Stimulated activated naive CD8-positive, alpha-beta T cell treated with anti-CD3 and anti-CD28 coated beads, Interleukin-15, amount 100 ng/mL, for 72 hours (primary cell): ENCODE data around the gene FBXO42.

Source experiments
- ATAC-seq: fragments of 150-1000 bp; cut with Tn5 transposase; 2 replicates; pipeline ENCODE4 v1.10.0; 2021; ENCODE audit warnings: mild to moderate bottlenecking, moderate library complexity
- DNase-seq, 2 donors: peaks; one replicate each; pipeline ENCODE4 v3.0.0; 2021 to 2022
- H3K27ac Mint-ChIP-seq, 2 donors: one replicate each; pipeline ENCODE4 v1.8.0; 2022; ENCODE audit warnings: mild to moderate bottlenecking in 2 of 2, mixed read lengths in 2 of 2, moderate library complexity in 2 of 2
- H3K27me3 Mint-ChIP-seq: one replicate; pipeline ENCODE4 v1.8.0; 2022; ENCODE audit warnings: mixed read lengths
- H3K4me1 Mint-ChIP-seq: one replicate; pipeline ENCODE4 v1.8.0; 2022; ENCODE audit warnings: mild to moderate bottlenecking, mixed read lengths
- H3K4me3 Mint-ChIP-seq, 2 donors: one replicate each; pipeline ENCODE4 v1.8.0; 2022; ENCODE audit warnings: mild to moderate bottlenecking in 2 of 2, mixed read lengths in 2 of 2, moderate library complexity in 1 of 2
- H3K9me3 Mint-ChIP-seq, 2 donors: one replicate each; pipeline ENCODE4 v1.8.0; 2022; ENCODE audit warnings: mixed read lengths in 2 of 2

FBXO42 gene

GRCh38 chr1:16307222-16307621 lies 45.1 kb downstream of the FBXO42 start:
- H3K27ac Mint-ChIP-seq: peak overlapping the region in 1 of 2 donors; percentile 54
- H3K4me1 Mint-ChIP-seq: no peaks in the 10 kb centered on the region
- H3K9me3 Mint-ChIP-seq: no peaks in the 10 kb centered on the region
- no peak overlapping the region for H3K4me3 Mint-ChIP-seq
- H3K27me3 Mint-ChIP-seq: no peaks in the 10 kb centered on the region
- ATAC-seq (no peak), DNase-seq (no peak)

DNA sequence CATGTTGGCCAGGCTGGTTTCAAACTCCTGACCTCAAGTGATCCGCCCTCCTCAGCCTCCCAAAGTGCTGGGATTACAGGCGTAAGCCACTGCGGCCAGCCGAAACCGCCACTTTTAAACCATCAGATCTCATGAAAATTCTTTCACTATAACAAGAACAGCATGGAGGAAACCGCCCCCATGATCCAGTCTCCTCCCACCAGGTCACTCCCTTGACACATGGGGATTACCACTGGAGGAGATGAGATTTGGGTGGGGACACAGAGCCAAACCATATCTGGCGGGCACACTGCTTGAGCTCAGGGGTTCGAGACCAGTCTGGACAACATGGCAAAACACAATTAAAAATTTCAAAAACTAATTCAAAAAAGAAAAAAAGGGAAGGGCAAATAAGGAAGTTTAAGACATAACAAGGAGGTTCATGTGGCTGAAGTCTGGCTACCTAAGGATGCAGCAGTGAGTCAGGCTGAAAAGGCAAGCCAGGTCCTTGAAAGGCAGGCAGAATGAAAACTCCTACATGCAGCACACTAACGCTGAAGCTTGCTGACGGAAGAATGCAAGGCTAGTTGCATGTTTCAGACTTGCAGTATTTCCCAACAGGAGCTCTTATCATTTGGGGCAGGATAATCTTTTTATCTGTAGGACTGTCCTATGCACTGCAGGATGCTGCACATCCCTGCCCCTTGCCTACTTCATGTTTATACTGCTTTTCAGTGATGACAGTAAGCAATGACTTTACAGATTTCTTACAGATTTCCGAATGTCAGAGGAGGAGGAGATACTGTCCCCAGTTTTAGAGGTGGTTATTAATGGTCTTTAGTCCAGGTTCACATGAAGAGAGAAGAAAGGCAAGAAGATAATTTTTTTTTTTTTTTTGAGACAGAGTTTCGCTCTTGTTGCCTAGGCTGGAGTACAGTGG lies 49.3 kb downstream of the FBXO42 start:
- no peaks in the 10 kb centered on the region for H3K4me1 Mint-ChIP-seq
- ATAC-seq (no peak), DNase-seq (no peak)
- H3K9me3 Mint-ChIP-seq: no peaks in the 10 kb centered on the region
- H3K27ac Mint-ChIP-seq: no peak overlapping the region
- H3K4me3 Mint-ChIP-seq: no peak overlapping the region
- H3K27me3 Mint-ChIP-seq: no peaks in the 10 kb centered on the region

- Mint-ChIP-seq H3K4me1 (no peaks in the 10 kb centered on the region), H3K27me3 (no peaks in the 10 kb centered on the region), H3K4me3 (no peak overlapping the region), H3K27ac (peak overlapping the region in 1 of 2 donors; percentile 57), H3K9me3 (no peaks in the 10 kb centered on the region)
- no peak for ATAC-seq
- no peak for DNase-seq
Observed at GRCh38 chr1:16300436-16300835, 51.8 kb downstream of the FBXO42 start.

GRCh38 chr1:16298653-16299052 lies 53.6 kb downstream of the FBXO42 start:
- H3K27ac Mint-ChIP-seq: no peak overlapping the region
- no peaks in the 10 kb centered on the region for H3K4me1 Mint-ChIP-seq
- no peaks in the 10 kb centered on the region for H3K27me3 Mint-ChIP-seq
- no peak overlapping the region for H3K4me3 Mint-ChIP-seq
- no peak for DNase-seq
- no peak for ATAC-seq
- H3K9me3 Mint-ChIP-seq: no peaks in the 10 kb centered on the region

GRCh38 chr1:16296643-16297042 lies 55.6 kb downstream of the FBXO42 start:
- DNase-seq: no peak
- Mint-ChIP-seq H3K27me3 (no peaks in the 10 kb centered on the region), H3K9me3 (no peaks in the 10 kb centered on the region), H3K4me3 (no peak overlapping the region), H3K27ac (no peak overlapping the region), H3K4me1 (no peaks in the 10 kb centered on the region)
- no peak for ATAC-seq

- peak overlapping the region in 1 of 2 donors; percentile 3 for H3K27ac Mint-ChIP-seq
- H3K9me3 Mint-ChIP-seq: no peaks in the 10 kb centered on the region
- DNase-seq: no peak
- no peaks in the 10 kb centered on the region for H3K27me3 Mint-ChIP-seq
- ATAC-seq: no peak
- no peaks in the 10 kb centered on the region for H3K4me1 Mint-ChIP-seq
- no peak overlapping the region for H3K4me3 Mint-ChIP-seq
Observed at GRCh38 chr1:16294219-16295212, 57.8 kb downstream of the FBXO42 start.

DNA sequence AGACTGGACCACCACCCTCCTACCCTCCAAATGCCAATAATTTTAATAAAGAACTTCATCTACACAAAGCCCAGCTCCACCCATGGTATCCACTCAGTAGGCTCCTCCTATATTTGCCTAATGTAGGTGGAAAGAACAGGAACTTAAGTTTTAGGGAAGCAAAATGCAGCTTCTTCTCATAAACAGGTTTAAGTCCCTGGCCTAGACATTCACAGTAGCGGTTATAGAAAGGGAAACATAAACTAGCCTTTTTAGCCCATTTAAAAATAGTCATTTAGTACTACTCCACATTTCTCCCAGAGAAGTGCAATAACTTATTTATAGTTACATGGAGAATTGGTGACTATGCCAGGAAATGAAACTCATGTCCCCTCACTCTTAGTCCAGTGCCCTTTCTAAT lies 58.7 kb downstream of the FBXO42 start:
- H3K27ac Mint-ChIP-seq: no peak overlapping the region
- no peaks in the 10 kb centered on the region for H3K27me3 Mint-ChIP-seq
- ATAC-seq (no peak), DNase-seq (no peak)
- no peaks in the 10 kb centered on the region for H3K9me3 Mint-ChIP-seq
- H3K4me3 Mint-ChIP-seq: no peak overlapping the region
- H3K4me1 Mint-ChIP-seq: no peaks in the 10 kb centered on the region

DNA sequence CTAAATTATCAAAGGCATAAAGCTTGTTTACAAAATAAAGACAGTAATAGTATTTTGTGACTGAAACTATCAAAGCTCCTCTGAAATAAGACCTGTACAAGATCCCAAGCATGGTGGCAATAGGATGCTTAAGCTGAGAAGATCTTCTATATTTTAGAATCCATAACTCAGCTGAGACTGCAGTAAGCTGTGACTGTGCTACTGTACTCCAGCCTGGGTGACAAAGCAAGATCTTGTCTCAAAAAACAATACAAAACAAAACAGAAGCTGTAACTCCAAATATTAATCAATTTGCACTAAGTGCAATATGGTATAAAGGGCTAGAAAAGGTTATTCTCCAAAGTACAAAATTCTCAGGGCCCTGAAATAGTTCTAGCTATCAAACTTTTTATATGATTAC lies 59.5 kb downstream of the FBXO42 start:
- Mint-ChIP-seq H3K27ac (no peak overlapping the region), H3K4me1 (no peaks in the 10 kb centered on the region), H3K4me3 (no peak overlapping the region), H3K27me3 (no peaks in the 10 kb centered on the region), H3K9me3 (no peaks in the 10 kb centered on the region)
- ATAC-seq: no peak
- no peak for DNase-seq

DNA sequence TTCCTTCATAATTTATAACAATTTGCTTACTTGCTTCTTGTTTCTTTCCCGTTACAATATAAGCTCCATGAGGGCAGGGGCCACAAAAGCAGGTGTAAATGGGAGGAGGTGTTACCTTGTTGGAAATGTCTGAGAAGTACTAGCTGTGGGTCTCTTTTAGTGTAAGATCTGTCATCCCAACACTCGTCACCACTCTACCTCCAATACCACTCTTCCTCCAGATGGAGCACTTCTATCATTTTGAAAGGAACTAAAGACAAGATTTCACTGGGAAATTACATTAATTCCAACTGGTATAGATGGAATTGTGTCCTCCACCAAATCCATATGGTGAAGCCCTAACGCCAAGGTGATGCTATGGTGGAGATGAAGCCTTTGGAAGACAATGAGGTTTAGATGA lies 62.3 kb downstream of the FBXO42 start:
- Mint-ChIP-seq H3K27me3 (no peaks in the 10 kb centered on the region), H3K27ac (no peak overlapping the region), H3K9me3 (no peaks in the 10 kb centered on the region), H3K4me3 (no peak overlapping the region), H3K4me1 (no peaks in the 10 kb centered on the region)
- DNase-seq (no peak), ATAC-seq (no peak)

DNA sequence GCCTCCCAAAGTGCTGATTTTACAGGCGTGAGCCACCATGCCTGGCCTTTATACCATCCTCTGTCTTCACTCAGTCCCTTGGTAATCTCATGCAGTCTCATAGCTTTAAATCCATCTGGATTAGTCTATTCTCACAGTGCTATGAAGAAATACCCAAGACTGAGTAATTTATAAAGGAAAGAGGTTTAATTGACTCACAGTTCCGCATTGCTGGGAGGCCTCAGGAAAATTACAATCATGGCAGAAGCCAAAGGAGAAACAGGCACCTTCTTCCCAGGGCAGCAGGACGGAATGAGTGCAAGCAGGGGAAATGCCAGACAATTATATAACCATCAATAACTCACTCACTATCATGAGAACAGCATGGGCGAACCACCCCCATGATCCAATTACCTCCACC lies 66.2 kb downstream of the FBXO42 start:
- Mint-ChIP-seq H3K4me1 (peaks cover 4% of the 10 kb centered on the region), H3K4me3 (no peak overlapping the region), H3K27ac (no peak overlapping the region), H3K9me3 (no peaks in the 10 kb centered on the region), H3K27me3 (no peaks in the 10 kb centered on the region)
- ATAC-seq: no peak
- DNase-seq: no peak

GRCh38 chr1:16281765-16282164 lies 70.5 kb downstream of the FBXO42 start:
- ATAC-seq (no peak), DNase-seq (no peak)
- Mint-ChIP-seq H3K4me1 (peaks cover 4% of the 10 kb centered on the region), H3K9me3 (no peaks in the 10 kb centered on the region), H3K4me3 (no peak overlapping the region), H3K27me3 (no peaks in the 10 kb centered on the region), H3K27ac (no peak overlapping the region)

- Mint-ChIP-seq H3K9me3 (no peaks in the 10 kb centered on the region), H3K27ac (no peak overlapping the region), H3K4me1 (peaks cover 21% of the 10 kb centered on the region), H3K4me3 (no peak overlapping the region), H3K27me3 (no peaks in the 10 kb centered on the region)
- no peak for ATAC-seq
- DNase-seq: no peak
Observed at GRCh38 chr1:16279186-16279585, 73.1 kb downstream of the FBXO42 start.

GRCh38 chr1:16276302-16277030 lies 75.8 kb downstream of the FBXO42 start:
- ATAC-seq: no peak

DNA sequence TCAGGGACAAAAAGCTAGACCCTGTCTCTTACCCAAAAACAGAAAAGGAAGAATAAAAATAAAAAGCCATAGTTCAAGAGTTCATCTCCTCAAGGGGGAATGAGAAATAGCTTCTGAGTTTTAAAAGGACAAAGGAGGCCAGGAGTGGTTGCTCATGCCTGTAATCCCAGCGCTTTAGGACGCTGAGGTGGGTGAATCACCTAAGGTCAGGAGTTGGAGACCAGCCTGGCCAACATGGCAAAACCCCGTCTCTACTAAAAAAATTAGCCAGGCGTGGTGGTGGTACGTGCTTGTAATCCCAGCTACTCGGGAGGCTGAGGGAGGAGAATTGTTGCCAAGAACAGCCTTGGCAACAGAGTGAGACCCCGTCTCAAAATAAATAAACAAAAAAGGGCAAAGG lies 76.7 kb downstream of the FBXO42 start:
- DNase-seq (no peak), ATAC-seq (no peak)
- H3K9me3 Mint-ChIP-seq: no peaks in the 10 kb centered on the region
- peaks cover 24% of the 10 kb centered on the region for H3K4me1 Mint-ChIP-seq
- H3K27me3 Mint-ChIP-seq: no peaks in the 10 kb centered on the region
- no peak overlapping the region for H3K27ac Mint-ChIP-seq
- H3K4me3 Mint-ChIP-seq: no peak overlapping the region

More at GRCh38 chr1:16276302-16277030, 75.8 kb downstream of the FBXO42 start:
- Mint-ChIP-seq H3K4me3 (no peak overlapping the region), H3K4me1 (peaks cover 24% of the 10 kb centered on the region), H3K27me3 (no peaks in the 10 kb centered on the region), H3K27ac (no peak overlapping the region), H3K9me3 (no peaks in the 10 kb centered on the region)
- DNase-seq: no peak

- Mint-ChIP-seq H3K4me1 (peaks cover 11% of the 10 kb centered on the region), H3K4me3 (no peak overlapping the region), H3K27ac (peak overlapping the region in 1 of 2 donors; percentile 11), H3K27me3 (no peaks in the 10 kb centered on the region), H3K9me3 (no peaks in the 10 kb centered on the region)
- no peak for DNase-seq
- ATAC-seq: no peak
Observed at GRCh38 chr1:16267690-16268180, 84.5 kb downstream of the FBXO42 start.
